CD8-positive, alpha-beta memory T cell (primary cell): Measurements from ENCODE around the gene SCAMP1. TPM values are rescaled to one million over a fixed set of nuclear protein-coding genes. Genes with fewer than 3 reads are reported as not detected.
"Not testable (repeated sequence)": the region's sequence is repeated elsewhere in the genome, so short reads cannot be mapped to it uniquely, and the experiment has no call there.

Experiments
- CTCF ChIA-PET: fragments of 350-600 bp; sonication (Branson Sonifier 250); formaldehyde crosslinking; loops from one replicate; lab custom pipeline; 2021; ENCODE audit warnings: antibody characterized with exemption; lab: Charles Lee
- POLR2A ChIA-PET: fragments of 350-600 bp; sonication (Branson Sonifier 250); formaldehyde crosslinking; loops from one replicate; lab custom pipeline; 2021; ENCODE audit warnings: antibody characterized with exemption; lab: Charles Lee
- DNase-seq, 5 donors: peaks; one replicate each; pipeline versions ENCODE4 v3.0.0 to v3.0.0-alpha.2; 2020 to 2022; ENCODE audit warnings: mixed read lengths in 1 of 5
- H3K27ac ChIP-seq: one replicate; pipeline ENCODE4 v1.7.0; 2013; ENCODE audit warnings: low read depth, mild to moderate bottlenecking, low read length, moderate library complexity
- H3K27me3 ChIP-seq: 2 replicates; pipeline ENCODE4 v1.7.0; 2013; ENCODE audit warnings: low read length, mild to moderate bottlenecking; ENCODE audit not compliant: insufficient read depth, poor library complexity, severe bottlenecking
- H3K36me3 ChIP-seq: 2 replicates; pipeline ENCODE4 v1.7.0; 2013; ENCODE audit warnings: mild to moderate bottlenecking, low read length, moderate library complexity; ENCODE audit not compliant: insufficient read depth
- H3K4me1 ChIP-seq: 2 replicates; pipeline ENCODE4 v1.7.0; 2013; ENCODE audit warnings: mild to moderate bottlenecking, low read length, moderate library complexity; ENCODE audit not compliant: insufficient read depth
- H3K4me3 ChIP-seq: 2 replicates; pipeline ENCODE4 v1.7.0; 2013; ENCODE audit warnings: mild to moderate bottlenecking, low read length
- H3K9me3 ChIP-seq: 2 replicates; pipeline ENCODE4 v1.7.0; 2013; ENCODE audit warnings: mild to moderate bottlenecking, low read length
- H3K27ac Mint-ChIP-seq, 8 donors: one replicate each; pipeline ENCODE4 v1.8.0; 2020 to 2021; ENCODE audit warnings: mixed read lengths in 8 of 8, mild to moderate bottlenecking in 6 of 8, inconsistent platforms in 3 of 8, moderate library complexity in 3 of 8
- H3K27me3 Mint-ChIP-seq, 2 donors: one replicate each; pipeline ENCODE4 v1.8.0; 2020 to 2021; ENCODE audit warnings: mixed read lengths in 2 of 2, mild to moderate bottlenecking in 1 of 2, moderate library complexity in 1 of 2
- H3K36me3 Mint-ChIP-seq, 3 donors: one replicate each; pipeline ENCODE4 v1.8.0; 2020 to 2021; ENCODE audit warnings: mixed read lengths in 3 of 3, inconsistent platforms in 1 of 3, mild to moderate bottlenecking in 1 of 3
- H3K4me1 Mint-ChIP-seq, 3 donors: one replicate each; pipeline ENCODE4 v1.8.0; 2020 to 2021; ENCODE audit warnings: mixed read lengths in 3 of 3, inconsistent platforms in 1 of 3, mild to moderate bottlenecking in 1 of 3
- H3K4me3 Mint-ChIP-seq, 7 donors: one replicate each; pipeline ENCODE4 v1.8.0; 2020 to 2021; ENCODE audit warnings: mixed read lengths in 7 of 7, mild to moderate bottlenecking in 6 of 7, moderate library complexity in 4 of 7, inconsistent platforms in 2 of 7
- H3K9me3 Mint-ChIP-seq, 5 donors: one replicate each; pipeline ENCODE4 v1.8.0; 2020 to 2022; ENCODE audit warnings: mixed read lengths in 5 of 5, mild to moderate bottlenecking in 3 of 5, moderate library complexity in 2 of 5, inconsistent platforms in 1 of 5
- polyA plus RNA-seq: library from polyadenylated mRNA; unstranded; fragments of 300-500 nt; fragmentation: Illumina TruSeq; gene quantifications from one replicate; pipeline ENCODE4 v1.2.3, GENCODE V29; 2021
- total RNA-seq, 2 experiments: library from RNA; stranded (reverse); gene quantifications; one replicate each; pipeline ENCODE4 v1.2.3, GENCODE V29; 2021

Gene SCAMP1
- total and polyA plus RNA-seq, 3 experiments from 2014 or later: 15.2 to 36.2 (median 17.3) TPM

- no peaks in the 10 kb centered on the region for H3K27me3 ChIP-seq
- Mint-ChIP-seq H3K27me3 (no peaks in the 10 kb centered on the region), H3K4me1 (no peaks in the 10 kb centered on the region), H3K27ac (no peak overlapping the region), H3K4me3 (no peak overlapping the region), H3K9me3 (peaks cover 0 to 9% (median 6%) of the 10 kb centered on the region in 5 donors), H3K36me3 (peaks cover 21 to 49% (median 44%) of the 10 kb centered on the region in 3 donors)
- POLR2A ChIA-PET: no interaction called here
- no peak overlapping the region for H3K27ac ChIP-seq
- no peak overlapping the region for H3K4me3 ChIP-seq
- CTCF ChIA-PET: no interaction called here
- H3K36me3 ChIP-seq: peaks cover 3% of the 10 kb centered on the region
- H3K9me3 ChIP-seq: no peaks in the 10 kb centered on the region
- no peaks in the 10 kb centered on the region for H3K4me1 ChIP-seq
- no peak for DNase-seq
These were observed 87.5 kb downstream of the SCAMP1 start for GRCh38 chr5:78447775-78448424.

GRCh38 chr5:78449103-78449502, 88.7 kb downstream of the SCAMP1 start:
- peaks cover 20 to 45% (median 41%) of the 10 kb centered on the region in 3 donors for H3K36me3 Mint-ChIP-seq
- Histone ChIP-seq H3K9me3 (no peaks in the 10 kb centered on the region), H3K27me3 (no peaks in the 10 kb centered on the region), H3K4me3 (no peak overlapping the region), H3K4me1 (no peaks in the 10 kb centered on the region), H3K27ac (no peak overlapping the region), H3K36me3 (peaks cover 3% of the 10 kb centered on the region)
- CTCF ChIA-PET: no interaction called here
- H3K27ac Mint-ChIP-seq: no peak overlapping the region
- H3K4me1 Mint-ChIP-seq: no peaks in the 10 kb centered on the region
- no peaks in the 10 kb centered on the region for H3K27me3 Mint-ChIP-seq
- no peak overlapping the region for H3K4me3 Mint-ChIP-seq
- DNase-seq: no peak
- peaks cover 0 to 9% (median 6%) of the 10 kb centered on the region in 5 donors for H3K9me3 Mint-ChIP-seq
- POLR2A ChIA-PET: no interaction called here

- H3K4me3 ChIP-seq, DNase-seq, POLR2A ChIA-PET, H3K36me3 ChIP-seq, H3K27me3 ChIP-seq, H3K9me3 Mint-ChIP-seq, H3K4me1 ChIP-seq, H3K27ac Mint-ChIP-seq, H3K9me3 ChIP-seq, H3K4me3 Mint-ChIP-seq, CTCF ChIA-PET, H3K27ac ChIP-seq, H3K27me3 Mint-ChIP-seq: not testable (repeated sequence)
- H3K4me1 Mint-ChIP-seq: peaks cover 15 to 27% (median 17%) of the 10 kb centered on the region in 3 donors
- peaks cover 24 to 41% (median 30%) of the 10 kb centered on the region in 3 donors for H3K36me3 Mint-ChIP-seq
These were observed 97.1 kb downstream of the SCAMP1 start for GRCh38 chr5:78457507-78457906.

GRCh38 chr5:78458843-78459242, 98.4 kb downstream of the SCAMP1 start:
- POLR2A ChIA-PET: no interaction called here
- Histone ChIP-seq H3K36me3 (no peaks in the 10 kb centered on the region), H3K4me3 (no peak overlapping the region), H3K27ac (no peak overlapping the region), H3K4me1 (no peaks in the 10 kb centered on the region), H3K9me3 (no peaks in the 10 kb centered on the region), H3K27me3 (no peaks in the 10 kb centered on the region)
- H3K27me3 Mint-ChIP-seq: peaks cover 0 to 1% of the 10 kb centered on the region in 2 donors
- CTCF ChIA-PET: interaction anchor here (1.2 kb wide), 1 partner anchor 9 kb away, joined by 3 read pairs; no protein-coding TSS in a partner anchor
- DNase-seq: no peak
- H3K4me3 Mint-ChIP-seq: no peak overlapping the region
- H3K4me1 Mint-ChIP-seq: peaks cover 15 to 27% (median 17%) of the 10 kb centered on the region in 3 donors
- H3K36me3 Mint-ChIP-seq: peaks cover 30 to 47% (median 38%) of the 10 kb centered on the region in 3 donors
- peaks cover 0 to 2% (median 0%) of the 10 kb centered on the region in 5 donors for H3K9me3 Mint-ChIP-seq
- no peak overlapping the region for H3K27ac Mint-ChIP-seq

- Mint-ChIP-seq H3K4me1 (peaks cover 0 to 10% (median 0%) of the 10 kb centered on the region in 3 donors), H3K4me3 (no peak overlapping the region), H3K36me3 (peaks cover 19 to 46% (median 22%) of the 10 kb centered on the region in 3 donors), H3K27me3 (no peaks in the 10 kb centered on the region), H3K27ac (no peak overlapping the region), H3K9me3 (no peaks in the 10 kb centered on the region)
- CTCF ChIA-PET: interaction anchor here (1.4 kb wide), 1 partner anchor 8 kb away, joined by 3 read pairs; no protein-coding TSS in a partner anchor
- Histone ChIP-seq H3K4me1 (no peaks in the 10 kb centered on the region), H3K27ac (no peak overlapping the region), H3K4me3 (no peak overlapping the region), H3K9me3 (no peaks in the 10 kb centered on the region), H3K36me3 (no peaks in the 10 kb centered on the region), H3K27me3 (no peaks in the 10 kb centered on the region)
- no peak for DNase-seq
- POLR2A ChIA-PET: no interaction called here
These were observed 106.7 kb downstream of the SCAMP1 start for GRCh38 chr5:78467140-78467539.

- Histone ChIP-seq H3K4me3 (no peak overlapping the region), H3K9me3 (no peaks in the 10 kb centered on the region), H3K27me3 (no peaks in the 10 kb centered on the region), H3K27ac (no peak overlapping the region), H3K4me1 (no peaks in the 10 kb centered on the region), H3K36me3 (no peaks in the 10 kb centered on the region)
- H3K36me3 Mint-ChIP-seq: peaks cover 17 to 43% (median 21%) of the 10 kb centered on the region in 3 donors
- H3K27me3 Mint-ChIP-seq: no peaks in the 10 kb centered on the region
- no peak overlapping the region for H3K4me3 Mint-ChIP-seq
- peaks cover 0 to 10% (median 0%) of the 10 kb centered on the region in 3 donors for H3K4me1 Mint-ChIP-seq
- POLR2A ChIA-PET: no interaction called here
- no peaks in the 10 kb centered on the region for H3K9me3 Mint-ChIP-seq
- no peak overlapping the region for H3K27ac Mint-ChIP-seq
- DNase-seq: peak in 1 of 5 donors; percentile 7
- CTCF ChIA-PET: interaction anchor here (1.4 kb wide), 1 partner anchor 9 kb away, joined by 3 read pairs; no protein-coding TSS in a partner anchor
These were observed 107.4 kb downstream of the SCAMP1 start for GRCh38 chr5:78467752-78468357.

- no peaks in the 10 kb centered on the region for H3K4me1 ChIP-seq
- no peaks in the 10 kb centered on the region for H3K27me3 Mint-ChIP-seq
- no peaks in the 10 kb centered on the region for H3K9me3 Mint-ChIP-seq
- H3K36me3 ChIP-seq: no peaks in the 10 kb centered on the region
- H3K27ac Mint-ChIP-seq: no peak overlapping the region
- H3K36me3 Mint-ChIP-seq: peaks cover 0 to 28% (median 8%) of the 10 kb centered on the region in 3 donors
- H3K27ac ChIP-seq: no peak overlapping the region
- H3K4me3 Mint-ChIP-seq: no peak overlapping the region
- ChIA-PET POLR2A (no interaction called here), CTCF (no interaction called here)
- no peak for DNase-seq
- H3K9me3 ChIP-seq: no peaks in the 10 kb centered on the region
- no peaks in the 10 kb centered on the region for H3K27me3 ChIP-seq
- H3K4me1 Mint-ChIP-seq: peaks cover 0 to 5% (median 2%) of the 10 kb centered on the region in 3 donors
- no peak overlapping the region for H3K4me3 ChIP-seq
These were observed 111.5 kb downstream of the SCAMP1 start for GRCh38 chr5:78471896-78472295.

- H3K4me3 ChIP-seq: no peak overlapping the region
- no peak overlapping the region for H3K27ac ChIP-seq
- DNase-seq: no peak
- Mint-ChIP-seq H3K27ac (no peak overlapping the region), H3K27me3 (no peaks in the 10 kb centered on the region), H3K36me3 (peaks cover 0 to 29% (median 8%) of the 10 kb centered on the region in 3 donors), H3K4me1 (peaks cover 0 to 5% (median 2%) of the 10 kb centered on the region in 3 donors), H3K9me3 (no peaks in the 10 kb centered on the region), H3K4me3 (no peak overlapping the region)
- H3K9me3 ChIP-seq: no peaks in the 10 kb centered on the region
- H3K4me1 ChIP-seq: no peaks in the 10 kb centered on the region
- H3K36me3 ChIP-seq: no peaks in the 10 kb centered on the region
- ChIA-PET POLR2A (no interaction called here), CTCF (no interaction called here)
- H3K27me3 ChIP-seq: no peaks in the 10 kb centered on the region
These were observed 112.2 kb downstream of the SCAMP1 start for GRCh38 chr5:78472469-78473106.
